ENCODE measurements around the gene HLA-B.

Gene HLA-B

DNA sequence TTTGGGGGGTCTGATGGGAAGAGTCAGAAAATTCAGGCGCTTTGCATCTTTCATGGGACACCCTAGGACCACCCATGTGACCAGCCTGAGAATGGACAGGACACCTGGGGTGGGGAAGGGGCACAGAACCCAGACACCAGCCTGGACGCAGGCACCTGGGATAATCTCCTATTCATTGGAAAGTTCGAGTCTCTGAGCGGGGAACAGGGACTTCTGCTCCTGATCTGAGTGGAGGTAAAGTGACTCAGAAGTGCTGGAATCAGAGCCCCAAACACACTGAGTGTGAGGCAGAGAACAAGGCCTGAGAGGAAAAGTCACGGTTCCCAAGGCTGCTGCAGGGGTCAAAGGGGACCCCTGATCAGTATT, 1.4 kb downstream of the HLA-B start:
- no peak overlapping the region for H3K4me3 ChIP-seq (ENCODE audit: low read depth, low read length, poor library complexity, severe bottlenecking)
- TF ChIP-seq CTCF (IDR thresholded peaks at IDR 0.05; ENCODE audit: low read length) (no peak), EZH2 (IDR thresholded peaks at IDR 0.05; ENCODE audit: borderline replicate concordance, low read length) (no peak)

DNA sequence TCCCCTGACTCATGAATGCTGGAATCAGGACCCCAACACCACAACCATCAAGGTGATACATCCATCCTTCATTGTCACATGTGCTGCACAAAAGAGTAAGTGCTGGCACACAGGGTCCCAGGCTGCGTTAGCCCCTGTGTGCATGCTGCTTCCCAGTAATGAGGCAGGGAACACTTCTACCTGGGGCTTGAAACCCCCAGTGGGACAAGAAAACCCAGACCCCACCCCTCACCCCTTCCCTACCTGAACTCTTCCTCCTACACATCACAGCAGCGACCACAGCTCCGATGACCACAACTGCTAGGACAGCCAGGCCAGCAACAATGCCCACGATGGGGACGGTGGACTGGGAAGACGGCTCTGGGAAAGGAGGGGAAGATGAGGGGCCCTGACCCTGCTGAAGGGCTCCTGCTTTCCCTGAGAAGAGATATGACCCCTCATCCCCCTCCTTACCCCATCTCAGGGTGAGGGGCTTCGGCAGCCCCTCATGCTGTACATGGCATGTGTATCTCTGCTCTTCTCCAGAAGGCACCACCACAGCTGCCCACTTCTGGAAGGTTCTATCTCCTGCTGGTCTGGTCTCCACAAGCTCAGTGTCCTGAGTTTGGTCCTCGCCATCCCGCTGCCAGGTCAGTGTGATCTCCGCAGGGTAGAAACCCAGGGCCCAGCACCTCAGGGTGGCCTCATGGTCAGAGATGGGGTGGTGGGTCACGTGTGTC, 2.0 kb downstream of the HLA-B start:
- no peak overlapping the region for H2AFZ ChIP-seq (ENCODE audit: low read length)
- H3K4me2 ChIP-seq (ENCODE audit: low read length): no peak overlapping the region
- H4K20me1 ChIP-seq (ENCODE audit: insufficient read depth, low read length): no peaks in the 10 kb centered on the region
- H3K79me2 ChIP-seq (ENCODE audit: insufficient read depth, low read length): no peaks in the 10 kb centered on the region
- no peak overlapping the region for H3K9ac ChIP-seq (ENCODE audit: low read length)
- no peak overlapping the region for H3K4me3 ChIP-seq (ENCODE audit: low read depth, low read length, poor library complexity, severe bottlenecking)
- H3K27me3 ChIP-seq (ENCODE audit: insufficient read depth, low read length): no peaks in the 10 kb centered on the region
- peaks cover 6% of the 10 kb centered on the region for H3K4me1 ChIP-seq (ENCODE audit: insufficient read depth, low read length, severe bottlenecking)
- no peak for TF ChIP-seq EZH2 (IDR thresholded peaks at IDR 0.05; ENCODE audit: borderline replicate concordance, low read length)
- no peak for TF ChIP-seq CTCF (IDR thresholded peaks at IDR 0.05; ENCODE audit: low read length)
- no peaks in the 10 kb centered on the region for H3K36me3 ChIP-seq (ENCODE audit: insufficient read depth, low read length)
- no peaks in the 10 kb centered on the region for H3F3A ChIP-seq (ENCODE audit: insufficient read depth, low read length)
- no peaks in the 10 kb centered on the region for H3K9me2 ChIP-seq (ENCODE audit: low read depth, low read length)
- no peaks in the 10 kb centered on the region for H3K9me3 ChIP-seq (ENCODE audit: low read length)
- H3K27ac ChIP-seq (ENCODE audit: low read depth, low read length, poor library complexity, severe bottlenecking): no peak overlapping the region

More for the DNA sequence above, 1.4 kb downstream of the HLA-B start:
- no peaks in the 10 kb centered on the region for H3F3A ChIP-seq (ENCODE audit: insufficient read depth, low read length)
- H3K27me3 ChIP-seq (ENCODE audit: insufficient read depth, low read length): no peaks in the 10 kb centered on the region; the same call in 1 of the 2 replicates
- no peak overlapping the region for H3K9ac ChIP-seq (ENCODE audit: low read length)
- H3K9me2 ChIP-seq (ENCODE audit: low read depth, low read length): no peaks in the 10 kb centered on the region
- H4K20me1 ChIP-seq (ENCODE audit: insufficient read depth, low read length): no peaks in the 10 kb centered on the region
- no peaks in the 10 kb centered on the region for H3K9me3 ChIP-seq (ENCODE audit: low read length)
- no peaks in the 10 kb centered on the region for H3K79me2 ChIP-seq (ENCODE audit: insufficient read depth, low read length)
- peaks cover 6% of the 10 kb centered on the region for H3K4me1 ChIP-seq (ENCODE audit: insufficient read depth, low read length, severe bottlenecking)
- H3K27ac ChIP-seq (ENCODE audit: low read depth, low read length, poor library complexity, severe bottlenecking): no peak overlapping the region
- H2AFZ ChIP-seq (ENCODE audit: low read length): no peak overlapping the region
- no peaks in the 10 kb centered on the region for H3K36me3 ChIP-seq (ENCODE audit: insufficient read depth, low read length)
- no peak overlapping the region for H3K4me2 ChIP-seq (ENCODE audit: low read length)

- Histone ChIP-seq H2AFZ (ENCODE audit: low read length) (no peak overlapping the region), H3K4me3 (ENCODE audit: low read depth, low read length, poor library complexity, severe bottlenecking) (no peak overlapping the region), H3K27me3 (ENCODE audit: insufficient read depth, low read length) (no peaks in the 10 kb centered on the region), H3K4me2 (ENCODE audit: low read length) (no peak overlapping the region), H3K4me1 (ENCODE audit: insufficient read depth, low read length, severe bottlenecking) (peaks cover 6% of the 10 kb centered on the region), H3K36me3 (ENCODE audit: insufficient read depth, low read length) (no peaks in the 10 kb centered on the region), H3K9me3 (ENCODE audit: low read length) (no peaks in the 10 kb centered on the region), H3F3A (ENCODE audit: insufficient read depth, low read length) (no peaks in the 10 kb centered on the region), H3K9ac (ENCODE audit: low read length) (no peak overlapping the region), H3K27ac (ENCODE audit: low read depth, low read length, poor library complexity, severe bottlenecking) (no peak overlapping the region), H4K20me1 (ENCODE audit: insufficient read depth, low read length) (no peaks in the 10 kb centered on the region), H3K9me2 (ENCODE audit: low read depth, low read length) (no peaks in the 10 kb centered on the region), H3K79me2 (ENCODE audit: insufficient read depth, low read length) (no peaks in the 10 kb centered on the region)
- TF ChIP-seq CTCF (IDR thresholded peaks at IDR 0.05; ENCODE audit: low read length): no peak
- no peak for TF ChIP-seq EZH2 (IDR thresholded peaks at IDR 0.05; ENCODE audit: borderline replicate concordance, low read length)
Observed at GRCh38 chr6:31354158-31354863, 2.7 kb downstream of the HLA-B start.

All from OCI-LY1 (cell line).